CD4-positive, CD25-positive, alpha-beta regulatory T cell (primary cell): ENCODE data around the gene HOXC5. TPM values are rescaled to one million over a fixed set of nuclear protein-coding genes. Genes with fewer than 3 reads are reported as not detected.

Source experiments
- ATAC-seq, 2 donors: fragments of 150-1000 bp; cut with Tn5 transposase; one replicate each; pipeline ENCODE4 v1.10.0; 2021; ENCODE audit warnings: low read depth in 2 of 2, moderate number of reproducible peaks in 2 of 2, moderate library complexity in 1 of 2
- DNase-seq, 3 donors: peaks; one replicate each; pipeline versions ENCODE4 v3.0.0 to v3.0.0-alpha.2; 2012 to 2022; ENCODE audit warnings: mixed read lengths in 1 of 3
- H3K27ac ChIP-seq: one replicate; pipeline ENCODE4 v1.7.0; 2013; ENCODE audit warnings: mild to moderate bottlenecking, low read length; ENCODE audit not compliant: insufficient read depth, poor library complexity, severe bottlenecking
- H3K27me3 ChIP-seq: one replicate; pipeline ENCODE4 v1.7.0; 2013; ENCODE audit warnings: low read length; ENCODE audit not compliant: control insufficient read depth, insufficient read depth
- H3K36me3 ChIP-seq: one replicate; pipeline ENCODE4 v1.7.0; 2013; ENCODE audit warnings: mild to moderate bottlenecking, low read length, moderate library complexity; ENCODE audit not compliant: control insufficient read depth, insufficient read depth
- H3K4me1 ChIP-seq: 2 replicates; pipeline ENCODE4 v1.7.0; 2013; ENCODE audit warnings: mild to moderate bottlenecking, low read length; ENCODE audit not compliant: insufficient read depth, control insufficient read depth, poor library complexity, severe bottlenecking
- H3K4me3 ChIP-seq: one replicate; pipeline ENCODE4 v1.7.0; 2013; ENCODE audit warnings: low read depth, mild to moderate bottlenecking, low read length, moderate library complexity
- H3K9me3 ChIP-seq, 2 experiments: 1 replicate in 1 of 2; 2 replicates in 1 of 2; pipeline ENCODE4 v1.7.0; 2013; ENCODE audit warnings: low read length in 2 of 2, mild to moderate bottlenecking in 1 of 2, moderate library complexity in 1 of 2; ENCODE audit not compliant: control insufficient read depth in 2 of 2
- H3K27ac Mint-ChIP-seq, 3 donors: one replicate each; pipeline ENCODE4 v1.8.0; 2020 to 2022; ENCODE audit warnings: mild to moderate bottlenecking in 3 of 3, mixed read lengths in 3 of 3, moderate library complexity in 2 of 3
- H3K27me3 Mint-ChIP-seq: one replicate; pipeline ENCODE4 v1.8.0; 2022; ENCODE audit warnings: mild to moderate bottlenecking, mixed read lengths
- H3K36me3 Mint-ChIP-seq: one replicate; pipeline ENCODE4 v1.8.0; 2020; ENCODE audit warnings: mixed read lengths
- H3K4me1 Mint-ChIP-seq, 4 donors: one replicate each; pipeline ENCODE4 v1.8.0; 2020 to 2022; ENCODE audit warnings: mixed read lengths in 4 of 4, mild to moderate bottlenecking in 1 of 4
- H3K4me3 Mint-ChIP-seq, 4 donors: one replicate each; pipeline ENCODE4 v1.8.0; 2020 to 2022; ENCODE audit warnings: mild to moderate bottlenecking in 4 of 4, mixed read lengths in 4 of 4, moderate library complexity in 3 of 4
- H3K9me3 Mint-ChIP-seq, 7 donors: one replicate each; pipeline ENCODE4 v1.8.0; 2020 to 2022; ENCODE audit warnings: mixed read lengths in 7 of 7, mild to moderate bottlenecking in 3 of 7, moderate library complexity in 2 of 7
- polyA plus RNA-seq, 4 donors: library from polyadenylated mRNA; unstranded; fragments of 300-500 nt; fragmentation: Illumina TruSeq; gene quantifications; one replicate each; pipeline ENCODE4 v1.2.3, GENCODE V29; 2021
- total RNA-seq: library from RNA; stranded (reverse); gene quantifications from one replicate; pipeline ENCODE4 v1.2.3, GENCODE V29; 2022

The HOXC5 gene
- total and polyA plus RNA-seq, 5 donors from 2014 or later = not detected

GRCh38 chr12:54059668-54060067 lies 26.8 kb downstream of the HOXC5 start:
- Histone ChIP-seq H3K4me3 (no peak overlapping the region), H3K27me3 (peaks cover 50% of the 10 kb centered on the region), H3K36me3 (no peaks in the 10 kb centered on the region), H3K9me3 (no peaks in the 10 kb centered on the region), H3K4me1 (peaks cover under 1% of the 10 kb centered on the region), H3K27ac (no peak overlapping the region)
- peaks cover 0 to 4% (median 0%) of the 10 kb centered on the region in 7 donors for H3K9me3 Mint-ChIP-seq
- H3K36me3 Mint-ChIP-seq = peaks cover 5% of the 10 kb centered on the region
- no peak for ATAC-seq
- H3K27ac Mint-ChIP-seq = no peak overlapping the region
- peaks cover 0 to 2% (median under 1%) of the 10 kb centered on the region in 4 donors for H3K4me1 Mint-ChIP-seq
- H3K27me3 Mint-ChIP-seq = peaks cover 87% of the 10 kb centered on the region
- H3K4me3 Mint-ChIP-seq = peak overlapping the region in 1 of 4 donors; percentile 38
- DNase-seq = no peak

GRCh38 chr12:54060174-54060974 lies 27.5 kb downstream of the HOXC5 start:
- no peak overlapping the region for H3K27ac ChIP-seq
- H3K4me3 ChIP-seq = no peak overlapping the region
- no peaks in the 10 kb centered on the region for H3K4me1 ChIP-seq
- Mint-ChIP-seq H3K4me3 (no peak overlapping the region), H3K27me3 (peaks cover 80% of the 10 kb centered on the region), H3K4me1 (no peaks in the 10 kb centered on the region), H3K36me3 (peaks cover 5% of the 10 kb centered on the region), H3K27ac (no peak overlapping the region), H3K9me3 (peaks cover 0 to 3% (median 0%) of the 10 kb centered on the region in 7 donors)
- H3K27me3 ChIP-seq = peaks cover 55% of the 10 kb centered on the region
- H3K9me3 ChIP-seq = no peaks in the 10 kb centered on the region
- DNase-seq (no peak), ATAC-seq (no peak)
- no peaks in the 10 kb centered on the region for H3K36me3 ChIP-seq

- no peaks in the 10 kb centered on the region for H3K36me3 ChIP-seq
- Mint-ChIP-seq H3K9me3 (peaks cover 0 to 3% (median 0%) of the 10 kb centered on the region in 7 donors), H3K27me3 (peaks cover 78% of the 10 kb centered on the region), H3K36me3 (peaks cover 5% of the 10 kb centered on the region), H3K27ac (no peak overlapping the region), H3K4me3 (no peak overlapping the region), H3K4me1 (no peaks in the 10 kb centered on the region)
- no peak overlapping the region for H3K27ac ChIP-seq
- peaks cover 61% of the 10 kb centered on the region for H3K27me3 ChIP-seq
- DNase-seq = no peak
- H3K4me1 ChIP-seq = no peaks in the 10 kb centered on the region
- ATAC-seq = no peak
- no peak overlapping the region for H3K4me3 ChIP-seq
- H3K9me3 ChIP-seq = no peaks in the 10 kb centered on the region
These were observed 28.3 kb downstream of the HOXC5 start for GRCh38 chr12:54060975-54061778.

GRCh38 chr12:54065677-54066076 lies 32.8 kb downstream of the HOXC5 start:
- DNase-seq (no peak), ATAC-seq (no peak)
- Mint-ChIP-seq H3K9me3 (no peaks in the 10 kb centered on the region), H3K27ac (no peak overlapping the region), H3K36me3 (peaks cover 5% of the 10 kb centered on the region), H3K4me3 (no peak overlapping the region), H3K27me3 (peaks cover 65% of the 10 kb centered on the region), H3K4me1 (no peaks in the 10 kb centered on the region)
- Histone ChIP-seq H3K36me3 (no peaks in the 10 kb centered on the region), H3K9me3 (no peaks in the 10 kb centered on the region), H3K27ac (no peak overlapping the region), H3K4me1 (no peaks in the 10 kb centered on the region), H3K4me3 (no peak overlapping the region), H3K27me3 (peaks cover 43% of the 10 kb centered on the region)

- H3K36me3 ChIP-seq = no peaks in the 10 kb centered on the region
- Mint-ChIP-seq H3K9me3 (no peaks in the 10 kb centered on the region), H3K4me3 (no peak overlapping the region), H3K27me3 (peaks cover 63% of the 10 kb centered on the region), H3K36me3 (peaks cover 5% of the 10 kb centered on the region), H3K27ac (no peak overlapping the region), H3K4me1 (no peaks in the 10 kb centered on the region)
- H3K9me3 ChIP-seq = no peaks in the 10 kb centered on the region
- H3K27ac ChIP-seq = no peak overlapping the region
- ATAC-seq (no peak), DNase-seq (no peak)
- H3K27me3 ChIP-seq = peaks cover 38% of the 10 kb centered on the region
- no peaks in the 10 kb centered on the region for H3K4me1 ChIP-seq
- no peak overlapping the region for H3K4me3 ChIP-seq
These were observed 33.6 kb downstream of the HOXC5 start for GRCh38 chr12:54066408-54066807.

GRCh38 chr12:54068418-54069070 lies 35.7 kb downstream of the HOXC5 start:
- Mint-ChIP-seq H3K27me3 (peaks cover 58% of the 10 kb centered on the region), H3K4me3 (no peak overlapping the region)
- no peak for DNase-seq

GRCh38 chr12:54071942-54072341 lies 39.1 kb downstream of the HOXC5 start:
- Mint-ChIP-seq H3K9me3 (no peaks in the 10 kb centered on the region), H3K27ac (no peak overlapping the region), H3K36me3 (no peaks in the 10 kb centered on the region), H3K4me3 (no peak overlapping the region), H3K4me1 (no peaks in the 10 kb centered on the region), H3K27me3 (peaks cover 45% of the 10 kb centered on the region)
- Histone ChIP-seq H3K27me3 (peaks cover 15% of the 10 kb centered on the region), H3K4me3 (no peak overlapping the region), H3K9me3 (no peaks in the 10 kb centered on the region), H3K27ac (no peak overlapping the region), H3K4me1 (no peaks in the 10 kb centered on the region), H3K36me3 (no peaks in the 10 kb centered on the region)
- DNase-seq = no peak
- ATAC-seq = no peak

More at GRCh38 chr12:54068418-54069070, 35.7 kb downstream of the HOXC5 start:
- Histone ChIP-seq H3K27ac (no peak overlapping the region), H3K36me3 (no peaks in the 10 kb centered on the region), H3K4me3 (no peak overlapping the region), H3K27me3 (peaks cover 34% of the 10 kb centered on the region), H3K9me3 (no peaks in the 10 kb centered on the region), H3K4me1 (no peaks in the 10 kb centered on the region)
- Mint-ChIP-seq H3K36me3 (no peaks in the 10 kb centered on the region), H3K27ac (no peak overlapping the region), H3K4me1 (no peaks in the 10 kb centered on the region), H3K9me3 (no peaks in the 10 kb centered on the region)
- ATAC-seq = no peak
